Activated CD8-positive, alpha-beta memory T cell treated with anti-CD3 and anti-CD28 coated beads, Interleukin-2, amount 50 U/mL, for 24 hours (primary cell): Measurements from ENCODE around the gene DOCK9.
"Not testable (repeated sequence)": the region's sequence is repeated elsewhere in the genome, so short reads cannot be mapped to it uniquely, and the experiment has no call there.

Source experiments
- DNase-seq: peaks from one replicate; pipeline ENCODE4 v3.0.0-alpha.2; 2020; ENCODE audit errors: extremely low read depth

Gene DOCK9

DNA sequence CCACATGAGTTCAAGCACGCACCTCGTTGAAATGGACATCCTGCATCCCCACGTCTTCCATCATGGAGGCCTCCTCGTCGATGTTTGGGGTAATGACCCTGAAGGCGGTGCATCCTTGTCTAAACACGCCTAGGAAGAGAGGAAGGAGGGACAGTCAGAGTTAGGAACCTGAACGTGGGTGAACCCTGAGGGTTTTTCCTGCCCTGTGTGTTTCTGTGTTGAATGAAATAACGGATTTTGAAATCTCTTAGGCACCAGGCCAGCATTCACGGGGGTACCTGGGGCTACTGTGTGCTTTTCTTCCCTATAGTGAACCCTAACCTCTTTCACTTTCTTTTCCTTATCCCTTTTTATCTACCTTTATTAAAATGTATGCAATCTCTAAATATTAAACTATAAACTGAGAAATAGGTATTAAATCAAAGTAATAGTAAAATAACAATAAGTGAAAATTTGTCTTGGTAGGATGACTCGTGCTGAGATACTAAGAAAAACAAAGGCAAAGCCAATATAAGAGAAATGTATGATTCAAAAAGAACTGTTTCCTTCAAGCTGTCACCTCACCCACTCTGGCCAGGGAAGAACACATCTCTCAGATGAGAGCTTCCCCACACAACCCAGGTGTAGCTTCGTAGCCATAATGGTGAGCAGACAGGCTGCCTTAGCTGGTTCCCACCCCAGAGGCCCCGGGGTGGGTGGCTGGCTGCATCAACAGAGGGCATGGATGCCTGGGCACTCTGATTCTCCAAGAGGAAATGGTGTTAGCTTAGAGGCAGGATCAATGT lies 153.3 kb downstream of the DOCK9 start:
- DNase-seq: no peak

DNA sequence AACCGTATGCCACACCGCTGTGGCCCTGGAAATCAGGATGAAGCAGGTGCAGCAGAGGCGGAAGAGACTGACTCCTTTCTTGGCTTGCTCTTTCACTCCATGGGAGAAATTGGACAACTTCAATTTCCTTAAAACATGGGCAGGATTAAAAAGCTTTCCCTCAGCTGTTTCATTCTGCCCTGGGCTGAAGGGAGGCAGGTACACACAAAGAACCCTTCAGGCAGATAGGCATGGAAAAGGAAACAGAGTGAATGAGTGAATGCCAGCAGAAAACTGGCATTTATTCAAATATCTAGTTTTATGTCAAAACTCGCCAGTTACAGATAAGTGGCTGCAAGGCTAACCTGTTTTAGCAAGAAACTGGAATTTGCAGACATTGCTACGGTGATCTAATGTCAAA lies 154.4 kb downstream of the DOCK9 start:
- DNase-seq: no peak

DNA sequence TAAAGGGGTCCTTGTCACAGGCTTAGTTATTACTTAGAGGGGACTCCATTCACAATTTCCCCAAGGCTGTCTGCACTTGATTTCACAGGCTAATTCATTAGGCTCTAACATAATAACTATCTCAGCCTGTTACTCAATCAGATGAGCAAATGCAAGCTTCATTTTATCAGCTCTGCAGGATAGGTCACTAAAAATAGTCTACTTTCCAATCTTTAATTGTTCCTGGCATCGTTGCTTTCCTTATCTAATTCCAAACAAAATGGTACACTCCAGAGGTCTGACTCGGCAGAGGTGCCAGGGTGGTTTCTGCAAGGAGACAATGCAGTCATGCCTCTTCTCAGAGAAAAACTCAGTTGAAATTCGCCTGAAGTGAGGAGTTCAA lies 155.6 kb downstream of the DOCK9 start:
- no peak for DNase-seq

DNA sequence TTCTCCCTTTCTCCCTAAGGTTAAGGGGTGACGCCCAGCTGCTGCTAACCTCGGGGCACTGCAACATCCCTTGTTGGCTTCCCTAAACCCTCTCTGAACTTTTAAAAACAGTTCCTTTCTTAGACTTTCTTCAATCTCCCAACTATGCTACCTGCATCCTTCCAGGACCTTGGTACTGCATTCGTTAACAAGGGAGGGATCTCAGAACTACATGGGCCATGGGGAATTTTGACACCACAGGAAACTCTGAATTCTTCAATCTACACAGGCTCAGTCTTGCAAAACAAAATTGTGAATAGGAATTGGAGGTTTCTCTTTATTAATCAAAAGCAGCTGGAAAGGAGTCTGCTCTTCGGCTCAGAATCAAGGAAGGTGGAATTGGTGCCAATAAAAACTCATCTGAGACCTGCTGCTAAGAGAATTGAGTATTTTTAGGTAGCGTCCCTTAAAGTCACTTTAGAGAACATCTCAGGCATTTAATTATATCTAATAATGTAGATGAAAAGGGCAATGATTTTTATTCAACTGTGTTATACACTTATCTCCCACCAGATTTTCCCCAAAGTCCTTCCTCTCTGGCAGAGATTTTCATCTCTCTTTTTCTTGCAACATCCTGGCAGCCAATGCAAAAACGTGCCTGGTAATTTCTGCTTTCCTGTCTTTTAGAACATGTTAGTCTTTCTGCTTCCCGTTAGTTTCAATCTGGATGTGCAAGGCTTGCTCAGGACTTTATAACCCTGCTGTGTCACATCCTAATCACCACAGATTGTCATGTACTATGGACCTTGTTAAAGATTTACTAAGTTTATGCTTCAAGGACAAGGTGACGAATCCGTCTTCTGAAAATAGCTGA lies 156.3 kb downstream of the DOCK9 start:
- DNase-seq: no peak

DNA sequence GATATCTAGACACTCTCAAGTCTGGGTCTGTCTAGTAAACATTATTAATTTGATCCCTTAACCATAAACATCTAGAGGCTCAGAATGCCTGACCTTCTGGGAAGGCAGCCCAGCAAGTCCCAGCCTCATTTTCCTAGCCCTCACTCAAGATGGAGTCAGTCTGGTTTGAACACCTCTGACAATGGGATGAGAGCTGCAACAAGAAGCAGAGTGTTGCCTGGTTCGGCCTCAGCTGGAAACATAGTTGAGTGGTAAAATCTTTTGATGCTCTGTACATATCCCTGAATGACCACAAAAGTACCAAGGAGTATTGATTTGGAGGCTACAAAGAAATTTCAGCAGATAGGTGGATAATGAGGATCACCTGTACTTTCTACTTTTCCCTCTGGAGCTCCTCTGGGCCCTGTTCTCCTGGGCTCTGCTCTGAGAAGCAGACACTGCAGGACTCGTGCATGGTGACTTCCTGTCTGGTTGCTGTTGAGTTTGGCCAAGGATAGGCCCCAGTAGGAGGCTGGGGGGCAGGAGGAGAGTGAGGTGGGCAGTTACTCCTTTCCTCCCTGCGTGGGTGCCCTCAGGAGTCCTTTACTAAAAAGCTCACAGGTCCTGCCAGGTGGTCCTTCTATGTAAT lies 157.0 kb downstream of the DOCK9 start:
- DNase-seq: no peak

DNA sequence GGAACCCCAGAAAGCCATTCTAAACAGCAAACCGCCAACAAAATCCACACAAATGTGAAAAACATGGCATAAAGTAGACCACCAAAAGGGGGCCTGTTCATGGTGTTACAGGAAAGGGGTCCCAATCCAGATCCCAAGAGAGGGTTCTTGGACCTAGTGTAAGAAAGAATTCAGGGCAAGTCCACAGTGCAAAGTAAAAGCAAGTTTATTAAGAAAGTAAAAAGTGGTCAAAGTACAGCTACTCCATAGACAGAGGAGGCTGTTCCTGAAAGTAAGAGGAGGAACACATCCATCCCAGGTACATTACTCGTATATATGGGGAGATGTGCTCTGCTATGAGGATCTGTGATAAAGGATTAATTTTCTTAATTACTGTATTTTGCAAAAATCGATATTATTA lies 157.6 kb downstream of the DOCK9 start:
- no peak for DNase-seq

DNA sequence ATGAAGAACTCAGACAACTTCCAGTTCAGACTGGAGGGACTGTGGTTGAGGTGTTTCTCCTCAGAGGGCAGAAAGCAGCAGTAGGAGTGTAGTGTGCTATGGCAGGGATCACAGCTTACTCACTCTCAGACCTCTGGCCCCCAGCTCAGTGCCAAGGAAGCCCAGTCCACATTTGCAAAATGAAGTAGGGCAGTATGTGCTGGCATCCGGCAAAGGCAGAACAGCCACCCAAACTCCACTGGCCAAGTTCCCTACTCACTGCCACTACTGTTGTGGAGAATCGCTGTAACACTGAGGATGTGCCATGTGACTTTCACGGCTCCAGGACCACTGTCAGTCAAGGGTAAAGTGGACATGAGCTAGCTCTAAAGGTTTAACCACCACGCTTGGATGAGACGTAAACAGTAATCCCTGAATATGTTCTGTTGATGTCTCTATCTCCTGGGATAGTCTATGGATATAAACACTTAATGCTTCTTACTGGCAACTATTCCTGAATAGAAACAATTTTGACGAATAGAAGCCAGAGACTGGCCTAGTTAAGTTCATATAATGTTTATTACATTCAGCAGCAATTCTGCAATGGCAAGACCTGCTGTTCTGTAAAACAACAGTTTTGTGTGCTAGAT lies 158.4 kb downstream of the DOCK9 start:
- no peak for DNase-seq

DNA sequence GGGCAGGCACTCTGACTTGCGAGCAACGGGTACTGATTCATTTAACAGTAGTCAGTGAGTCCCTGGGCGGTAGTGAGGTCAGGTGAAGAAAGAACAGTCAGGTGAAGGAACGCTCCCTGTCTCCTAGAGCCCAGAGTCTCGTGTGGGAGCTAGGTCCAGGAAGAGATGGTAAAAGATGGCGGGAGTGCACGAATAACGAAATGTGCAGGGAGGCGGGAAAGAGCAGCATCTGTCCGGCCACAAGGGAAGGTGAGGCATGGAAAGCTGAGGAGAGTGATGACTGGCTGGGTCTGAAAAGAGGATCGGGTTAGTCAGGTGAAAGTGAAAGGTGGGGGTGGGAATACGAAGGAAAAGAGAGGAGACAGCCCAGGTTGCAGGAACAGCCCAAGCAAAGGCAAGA lies 161.5 kb downstream of the DOCK9 start:
- DNase-seq: no peak

DNA sequence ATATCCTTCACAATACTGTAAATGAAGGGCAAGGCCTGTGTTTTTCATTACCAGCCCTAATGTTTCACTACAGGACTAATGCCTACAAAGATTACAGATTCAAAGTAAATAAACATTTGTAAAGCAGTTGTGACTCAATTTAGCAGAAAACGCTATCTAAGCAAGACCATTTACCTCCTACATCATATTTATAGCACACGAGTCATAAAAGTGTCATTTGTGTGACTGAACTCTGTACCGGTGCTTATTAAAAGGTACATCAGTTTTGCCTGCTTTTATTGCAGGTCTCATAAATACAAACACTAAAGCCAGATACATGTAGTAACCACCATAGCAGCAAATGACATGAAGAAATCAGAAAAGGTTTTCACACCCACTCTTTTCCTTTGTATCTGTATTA lies 163.9 kb downstream of the DOCK9 start:
- no peak for DNase-seq

DNA sequence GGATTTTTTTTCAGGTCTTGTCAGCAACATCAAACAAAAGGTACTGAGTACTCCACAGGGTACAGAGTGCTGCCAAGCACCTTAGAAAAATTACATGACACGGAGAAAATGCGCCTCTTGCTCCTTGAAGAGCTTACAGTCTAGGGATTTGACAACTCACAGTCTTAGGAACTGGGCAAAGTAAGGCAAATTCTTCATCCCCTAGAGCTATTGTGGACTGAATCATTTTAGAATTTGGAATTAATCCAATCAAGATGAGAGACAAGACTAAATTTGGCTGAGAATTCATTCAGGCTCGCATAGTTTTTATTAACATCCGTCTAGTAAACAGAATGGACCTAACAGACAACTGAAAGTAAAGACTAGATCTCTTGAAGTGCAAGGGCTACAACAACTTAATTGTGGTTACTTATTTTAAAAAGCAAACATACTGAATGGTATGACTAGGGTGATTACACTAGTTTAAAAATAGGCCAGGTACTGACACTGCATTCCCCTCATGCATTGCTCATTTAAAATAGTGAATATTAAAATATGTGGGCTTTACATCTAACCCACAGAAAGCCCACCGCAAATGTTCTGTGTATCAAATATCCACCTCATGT lies 165.6 kb downstream of the DOCK9 start:
- not testable (repeated sequence) for DNase-seq

DNA sequence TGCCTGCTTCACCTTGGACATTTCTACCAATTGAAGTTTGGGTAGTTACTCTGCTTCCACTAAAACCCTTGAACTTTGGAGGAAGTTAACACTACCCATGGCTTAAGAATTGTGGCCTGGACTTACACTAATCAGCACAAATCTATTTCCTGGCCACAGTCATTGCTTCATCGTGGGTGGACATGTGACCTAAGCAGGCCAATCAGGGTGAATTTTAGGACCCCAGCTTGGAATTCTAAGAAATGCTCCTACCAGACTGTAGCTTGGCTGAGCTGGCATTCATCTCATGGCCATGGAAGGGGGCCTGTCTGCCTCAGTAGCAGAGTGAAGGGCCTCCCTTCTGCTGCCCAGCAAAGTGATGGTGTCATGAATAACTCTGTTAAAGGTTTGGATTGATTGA lies 167.1 kb downstream of the DOCK9 start:
- DNase-seq: no peak

DNA sequence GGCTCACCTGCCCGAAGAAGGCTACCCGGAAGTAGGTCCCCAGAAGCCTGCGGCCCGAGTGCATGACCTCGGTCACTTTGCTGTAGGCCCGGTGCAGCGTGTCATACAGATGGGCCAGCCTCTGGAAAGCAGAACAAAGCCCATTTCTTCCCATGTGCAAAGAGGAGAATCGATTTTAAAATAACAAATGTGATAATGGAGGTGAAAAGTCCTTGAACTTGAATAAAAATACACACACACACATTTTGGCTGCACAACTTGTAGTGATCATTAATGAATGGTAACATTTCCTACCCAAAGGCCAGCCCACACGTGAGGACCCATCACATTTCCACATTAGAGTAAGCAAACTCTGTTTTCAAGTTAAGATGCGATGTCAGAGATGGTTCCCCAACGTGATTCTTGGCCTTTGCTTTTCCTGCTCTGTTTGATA lies 168.5 kb downstream of the DOCK9 start:
- DNase-seq: no peak

DNA sequence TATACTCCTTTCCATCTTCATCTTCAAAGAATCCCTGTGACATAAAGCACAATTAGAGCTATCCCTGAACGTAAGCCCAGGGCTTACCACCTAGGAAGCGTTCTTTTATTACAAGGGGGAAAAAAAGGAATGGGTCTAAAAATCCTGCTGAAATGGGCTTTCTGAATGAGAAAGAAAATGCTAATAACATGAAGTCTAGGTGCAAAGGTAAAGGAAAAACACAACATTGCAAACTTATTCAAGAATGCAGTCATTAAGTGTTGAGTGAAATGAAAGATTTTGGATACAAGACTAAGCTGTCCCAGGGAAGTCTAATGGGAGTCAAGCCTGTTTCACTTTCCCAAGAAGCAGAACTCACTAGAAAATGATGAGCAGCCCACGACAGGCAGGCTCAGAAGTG lies 170.1 kb downstream of the DOCK9 start:
- no peak for DNase-seq

DNA sequence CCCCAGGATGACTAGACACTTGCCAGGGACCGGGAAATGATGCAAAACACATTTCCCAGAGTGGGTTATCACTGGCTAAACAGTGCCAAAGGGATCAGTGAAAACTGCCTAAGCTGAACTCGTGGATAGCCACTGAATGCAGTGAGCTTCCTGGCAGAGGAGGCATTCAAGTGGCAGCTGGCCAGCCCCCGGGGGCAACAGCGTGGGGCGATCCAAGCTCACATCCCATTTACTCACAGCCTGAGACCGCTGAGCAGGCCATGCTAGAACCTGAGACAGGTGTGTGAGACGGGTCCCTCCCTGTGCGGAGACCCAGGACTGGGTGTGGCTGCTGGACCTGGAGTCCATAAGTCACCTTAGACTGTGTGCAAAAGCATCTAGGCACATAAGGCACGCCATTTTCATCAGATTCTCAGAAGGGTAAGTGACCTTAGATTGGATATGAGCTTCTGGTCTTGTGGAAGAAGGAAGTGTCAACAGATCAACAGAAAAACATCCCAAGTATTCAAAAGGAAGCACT lies 173.5 kb downstream of the DOCK9 start:
- no peak for DNase-seq

DNA sequence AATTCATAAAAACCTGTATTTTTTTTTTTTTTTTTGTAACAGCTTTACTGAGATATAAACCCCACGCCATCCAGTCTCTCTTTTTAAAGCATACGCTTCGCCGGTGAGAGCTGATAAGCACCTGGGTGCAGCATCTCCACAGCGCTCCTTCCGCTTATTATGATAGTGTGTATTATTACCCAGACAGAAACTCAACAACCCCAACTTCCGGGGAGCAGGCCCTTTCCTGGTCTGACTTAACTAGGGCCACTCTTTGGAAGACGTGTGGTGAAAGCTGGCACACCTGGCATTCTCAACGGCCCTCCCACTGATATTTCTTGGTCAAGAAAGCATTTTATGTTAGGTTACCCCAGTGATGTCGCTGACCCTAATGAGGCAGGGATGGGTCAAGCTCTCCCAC lies 173.9 kb downstream of the DOCK9 start:
- DNase-seq: no peak

DNA sequence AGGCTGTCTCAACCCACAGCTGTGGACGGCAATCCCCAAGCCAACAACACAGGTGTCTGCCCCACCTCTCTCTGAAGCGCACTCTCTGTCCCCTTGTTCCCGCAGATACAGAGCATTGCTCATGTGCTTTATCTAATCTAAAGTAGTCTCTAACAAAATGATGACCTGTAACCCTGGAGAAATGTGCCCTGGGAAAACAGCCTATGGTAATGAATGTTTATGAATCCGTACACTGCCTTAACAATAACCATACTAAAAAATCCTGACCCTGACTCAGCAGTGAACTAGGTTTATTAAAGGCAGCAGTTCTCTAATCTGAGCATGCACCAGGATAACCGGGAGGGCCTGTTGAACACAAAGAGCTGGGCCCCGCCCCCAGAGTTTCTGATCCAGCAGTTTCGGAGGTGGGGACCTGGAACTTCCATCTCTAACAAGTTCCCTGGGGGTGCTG lies 174.7 kb downstream of the DOCK9 start:
- no peak for DNase-seq

DNA sequence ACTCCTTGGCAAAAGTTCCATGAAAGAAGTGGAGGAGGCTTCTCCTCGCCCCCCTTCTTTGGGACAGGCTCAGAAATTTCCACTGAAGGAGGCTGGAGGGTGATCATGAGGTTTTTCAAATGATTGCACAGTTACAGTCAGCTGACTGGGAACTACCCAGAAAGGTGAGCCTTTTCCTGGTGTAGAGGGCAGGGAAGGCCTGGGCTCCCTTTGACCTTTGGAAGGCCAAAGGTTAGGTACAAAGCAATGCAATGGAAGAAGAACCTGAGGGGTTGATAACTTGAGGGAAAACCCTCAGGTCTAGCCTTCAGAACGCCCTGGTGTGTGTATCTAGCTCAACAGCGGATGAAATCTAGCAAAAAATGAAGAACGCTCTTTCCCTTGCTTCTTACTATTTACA lies 175.3 kb downstream of the DOCK9 start:
- DNase-seq: no peak

DNA sequence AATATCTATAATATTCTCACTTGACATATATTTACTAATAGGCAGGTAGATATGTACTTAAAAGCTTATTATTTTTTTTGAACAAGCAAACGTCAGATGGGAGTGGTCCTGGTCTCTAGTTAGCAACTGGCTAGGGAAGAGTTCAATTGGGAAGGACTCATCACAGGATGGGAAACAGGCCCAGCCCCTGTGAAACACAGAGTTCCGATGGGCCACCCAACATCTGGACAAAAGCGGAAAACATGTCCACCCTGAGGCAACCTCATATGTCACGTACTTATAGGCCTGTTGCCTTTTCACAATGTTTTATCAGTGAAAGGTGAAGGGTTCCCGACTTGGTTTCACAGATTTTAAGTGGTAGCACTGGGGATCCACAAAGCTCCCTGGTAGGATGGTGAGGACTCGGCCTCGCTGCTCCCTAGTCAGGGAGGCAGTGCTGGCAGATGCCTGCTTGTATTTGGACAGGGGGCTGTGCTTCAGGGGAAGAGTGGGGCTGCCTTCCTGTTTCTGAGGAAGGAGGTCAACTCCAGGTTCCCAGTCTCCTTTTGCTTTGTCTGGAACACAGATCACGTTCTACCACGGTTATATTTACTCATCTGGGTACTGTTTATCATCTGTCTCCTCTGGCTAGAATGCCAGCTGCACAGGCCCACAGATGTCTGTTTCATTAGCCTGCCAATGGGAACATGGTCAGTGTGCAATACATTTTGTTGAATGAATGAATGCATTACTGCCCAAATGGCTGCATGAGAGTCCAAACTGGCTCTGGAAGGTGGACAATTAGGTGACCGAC lies 176.0 kb downstream of the DOCK9 start:
- no peak for DNase-seq

DNA sequence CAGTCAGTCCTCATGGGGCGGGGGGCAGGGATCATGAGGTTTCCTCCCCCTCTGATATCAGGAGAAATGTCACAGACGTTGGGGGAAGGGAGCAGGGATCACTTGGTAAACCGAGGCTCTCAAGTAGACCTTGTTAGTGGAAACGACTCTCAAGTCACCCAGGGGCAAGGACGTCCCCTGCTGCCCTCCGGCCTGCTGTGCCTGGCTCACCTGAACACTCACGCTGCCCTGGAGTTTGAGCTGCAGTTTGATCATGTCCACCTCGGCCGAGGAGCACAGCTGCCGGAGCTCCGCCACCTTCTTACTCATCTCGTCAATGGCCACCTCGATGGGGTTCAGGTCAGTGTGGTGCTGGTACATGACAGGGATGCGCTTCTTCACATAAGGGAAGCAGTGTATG lies 177.8 kb downstream of the DOCK9 start:
- DNase-seq: no peak

DNA sequence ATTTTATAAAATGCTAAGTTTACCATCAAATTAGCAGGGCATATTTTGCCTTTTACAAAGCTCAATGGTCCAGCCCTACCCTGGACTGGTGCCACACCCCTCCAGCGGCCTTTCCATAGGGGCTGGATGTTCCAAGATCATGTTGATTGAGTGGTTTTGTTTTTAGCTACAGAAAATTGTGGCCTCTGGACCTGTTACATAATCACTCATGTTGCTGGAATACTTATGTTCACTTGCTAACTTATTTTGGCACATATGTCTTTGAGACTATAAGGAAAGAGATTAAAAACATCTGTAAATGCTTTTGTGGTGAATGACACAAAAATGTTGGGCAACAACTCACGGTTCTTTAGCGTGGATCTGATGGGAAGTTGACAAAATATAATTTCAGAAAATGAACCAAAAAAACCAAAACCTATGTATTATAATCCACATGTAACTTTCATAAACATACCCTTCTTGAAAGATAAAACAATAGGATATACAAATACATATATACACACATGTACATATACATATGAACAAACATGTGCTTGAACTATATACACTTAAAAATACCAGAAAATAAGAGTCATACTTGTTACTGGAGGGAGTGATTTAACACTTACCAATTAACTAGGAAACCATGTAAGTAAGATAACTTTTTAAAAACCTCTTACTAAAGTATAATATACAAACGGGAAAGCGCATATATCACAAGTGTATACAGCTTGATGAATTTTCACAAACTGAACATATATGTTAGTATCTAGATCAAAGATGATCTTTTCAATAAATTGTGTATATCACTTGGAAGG lies 178.8 kb downstream of the DOCK9 start:
- DNase-seq: no peak
